ENCODE data around the gene KRTAP4-16.
"Not testable (repeated sequence)": the region's sequence is repeated elsewhere in the genome, so short reads cannot be mapped to it uniquely, and the experiment has no call there.

Gene KRTAP4-16

DNA sequence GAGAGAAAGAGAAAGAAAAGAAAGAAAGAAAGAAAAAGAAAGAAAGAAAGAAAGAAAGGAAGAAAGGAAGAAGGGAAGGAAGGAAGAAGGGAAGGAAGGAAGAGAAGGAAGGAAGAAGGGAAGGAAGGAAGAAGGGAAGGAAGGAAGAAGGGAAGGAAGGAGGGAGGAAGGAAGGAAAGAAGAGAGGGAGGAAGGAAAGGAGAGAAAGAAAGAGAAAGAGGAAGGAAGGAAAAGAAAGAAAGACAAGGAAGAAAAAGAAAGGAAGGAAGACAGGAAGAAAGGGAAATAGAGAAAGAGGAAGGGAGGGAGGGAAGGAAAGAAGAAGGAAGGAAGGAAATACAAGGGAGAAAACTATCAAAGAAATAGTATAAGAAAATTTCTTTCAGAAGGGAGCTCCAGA, 25.2 kb downstream of the KRTAP4-16 start:
- no peak for DNase-seq (ENCODE audit: low read depth in 3 of 3)

DNA sequence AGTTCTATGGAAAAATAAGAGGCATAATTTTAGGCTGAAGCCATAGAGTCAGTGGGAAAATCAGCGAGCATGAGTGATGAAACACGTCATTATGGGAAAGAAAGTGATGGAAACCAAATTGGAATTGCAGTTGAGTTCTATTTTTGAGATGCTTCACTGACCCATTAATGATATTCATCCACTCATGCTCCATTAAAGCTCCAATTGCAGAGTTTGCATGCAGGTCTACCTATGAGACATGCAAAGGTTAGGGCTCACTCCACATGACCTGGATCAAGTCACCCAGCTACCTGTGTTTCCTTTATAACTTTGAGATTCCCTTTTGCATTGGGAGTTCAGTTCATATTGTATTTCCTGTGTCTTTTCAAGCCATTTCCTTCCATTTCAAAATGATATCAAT, 28.3 kb downstream of the KRTAP4-16 start:
- DNase-seq (ENCODE audit: low read depth in 3 of 3), result no peak

DNA sequence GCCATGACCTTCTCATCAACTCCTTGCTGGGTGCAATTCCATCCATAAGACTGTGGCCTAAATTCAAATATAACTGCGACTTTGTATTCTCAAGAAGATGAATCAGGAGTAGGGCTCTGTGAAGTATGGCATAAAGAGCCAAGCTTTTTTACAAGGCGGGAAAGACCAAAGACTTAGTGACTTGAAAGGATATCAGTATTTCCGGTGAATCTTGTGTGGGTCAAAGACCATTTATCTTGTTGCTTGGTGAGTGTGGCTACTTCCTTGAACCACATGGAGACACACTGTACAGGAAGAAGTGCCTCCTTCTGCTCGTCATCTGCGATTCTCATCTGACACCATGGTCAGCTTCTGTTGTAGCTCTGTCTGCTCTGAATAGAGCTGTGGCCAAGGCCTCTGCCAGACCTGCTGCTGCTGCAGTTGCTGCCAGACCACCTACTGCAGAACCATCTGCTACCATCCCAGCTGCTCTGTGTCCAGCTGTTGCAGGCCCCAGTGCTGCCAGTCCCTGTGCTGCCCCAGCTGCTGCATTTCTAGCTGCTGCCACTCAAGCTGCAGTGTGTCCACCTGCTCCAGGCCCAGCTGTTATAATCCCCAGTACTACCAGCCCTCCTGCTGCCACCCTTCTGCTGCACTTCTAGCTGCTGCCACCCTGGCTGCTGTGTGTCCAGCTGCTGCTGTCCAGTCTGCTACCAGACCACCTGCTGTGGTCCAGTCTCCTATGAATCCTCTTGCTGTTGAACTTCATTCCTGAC, 30.2 kb downstream of the KRTAP4-16 start:
- DNase-seq (ENCODE audit: low read depth in 3 of 3), result no peak

DNA sequence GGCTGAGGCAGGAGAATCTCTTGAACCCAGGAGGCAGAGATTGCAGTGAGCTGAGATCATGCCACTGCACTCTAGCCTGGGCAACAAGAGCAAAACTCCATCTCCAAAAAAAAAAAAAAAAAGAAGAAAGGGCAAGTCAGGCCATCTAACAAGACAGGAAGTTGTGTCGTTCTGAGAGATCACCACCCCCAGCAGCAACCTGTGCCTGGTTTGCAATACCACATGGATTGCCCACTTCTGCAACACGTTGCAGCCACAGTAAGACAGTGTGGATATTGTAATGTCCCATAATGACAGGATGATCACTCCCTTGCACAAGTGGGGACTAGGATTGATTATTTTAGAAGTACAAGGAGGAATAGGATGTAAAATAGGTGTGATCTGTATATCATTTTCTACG, 33.0 kb downstream of the KRTAP4-16 start:
- no peak for DNase-seq (ENCODE audit: low read depth in 3 of 3)

DNA sequence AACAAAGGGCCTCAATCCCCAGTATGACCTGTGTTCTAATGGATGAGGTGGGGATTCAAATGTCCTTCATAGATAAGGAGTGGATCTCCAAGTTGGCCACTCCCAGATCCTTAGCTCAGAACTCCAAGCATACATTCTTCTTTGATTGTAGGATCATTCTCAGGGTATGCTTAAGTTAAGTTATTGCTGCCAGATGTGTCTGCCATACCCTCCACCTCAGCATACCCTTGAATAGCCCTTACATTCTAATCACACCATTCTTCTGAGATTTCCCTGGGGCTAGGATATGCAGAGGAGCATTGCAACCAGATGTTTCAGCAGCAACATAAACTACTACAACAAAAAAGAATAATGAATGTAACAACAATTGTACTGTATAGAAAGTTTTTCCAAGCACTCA, 34.7 kb downstream of the KRTAP4-16 start:
- DNase-seq (ENCODE audit: low read depth in 3 of 3), result no peak

DNA sequence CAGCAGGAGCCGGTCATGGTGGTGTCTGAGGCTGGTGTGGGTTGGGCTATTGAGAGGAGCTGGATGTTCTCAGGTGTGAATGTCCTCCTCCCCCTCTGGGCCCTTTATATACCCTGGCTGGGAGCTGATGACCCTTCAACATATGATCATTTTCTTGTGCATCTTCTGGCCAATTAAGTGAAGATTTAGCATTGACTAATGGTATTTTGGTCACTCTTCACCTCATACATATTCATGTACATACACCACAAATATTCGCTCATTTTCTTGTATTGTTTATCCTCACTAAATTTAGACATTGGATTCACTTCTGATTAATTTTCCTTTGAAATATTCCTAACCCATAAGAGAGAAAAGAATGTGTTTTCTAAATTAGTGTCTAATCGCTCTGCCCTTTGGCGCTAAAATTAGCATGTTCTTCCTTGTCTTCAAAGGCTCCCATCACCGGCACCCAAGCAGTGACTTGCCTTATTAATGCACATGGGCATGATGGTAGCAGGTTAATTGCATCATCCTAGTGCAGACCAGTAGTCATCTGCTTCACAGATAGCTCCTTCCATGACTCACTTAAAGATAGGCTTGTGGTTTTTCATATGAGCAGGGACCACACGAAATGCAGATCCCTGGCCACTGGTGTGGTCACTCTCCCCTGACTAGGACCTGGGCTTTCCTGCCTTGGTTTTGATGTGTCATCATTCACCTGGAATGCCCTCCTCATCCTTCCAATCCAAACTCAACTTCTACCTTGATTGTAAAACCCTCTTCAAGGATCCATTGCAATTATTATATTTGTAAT, 36.0 kb downstream of the KRTAP4-16 start, which contains the start of gene KRTAP2-4:
Gene KRTAP2-4 (minus strand): TSS at position 51 of the 796 bp plus-strand sequence. CDS start 34 bp downstream, at position 17.
- no peak for DNase-seq (ENCODE audit: low read depth in 3 of 3)

DNA sequence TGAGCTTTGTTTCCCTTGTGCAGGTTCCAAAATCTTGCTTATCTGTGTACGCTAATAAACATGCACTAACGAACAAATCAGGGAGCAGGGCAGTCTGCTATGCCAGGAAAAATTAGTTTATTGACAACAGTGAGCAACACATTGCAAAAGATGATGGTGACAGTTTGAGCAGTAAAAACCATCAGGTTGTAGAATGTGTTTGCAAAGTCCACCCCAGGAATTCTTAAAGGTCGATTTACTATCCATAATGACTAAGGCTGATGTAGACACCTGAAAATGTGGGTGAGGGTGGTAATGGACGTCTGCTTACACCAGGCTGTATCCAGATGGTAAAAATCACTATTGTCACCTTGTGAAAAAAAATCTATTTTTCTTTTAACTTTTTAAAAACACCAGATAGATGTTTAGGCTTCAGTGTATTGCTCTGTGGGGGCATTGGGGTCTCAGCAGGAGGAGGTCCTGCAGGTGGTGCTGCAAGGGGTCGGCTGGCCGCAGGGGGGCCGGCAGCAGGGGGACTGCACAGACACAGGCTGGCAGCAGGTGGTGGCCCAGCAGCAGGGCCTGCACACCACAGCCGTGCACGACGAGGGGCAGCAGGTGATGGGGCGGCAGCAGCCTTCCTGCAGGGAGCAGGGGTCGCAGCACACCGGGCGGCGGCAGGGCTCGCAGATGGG, 36.9 kb downstream of the KRTAP4-16 start:
- not testable (repeated sequence) for DNase-seq (ENCODE audit: low read depth in 3 of 3)

DNA sequence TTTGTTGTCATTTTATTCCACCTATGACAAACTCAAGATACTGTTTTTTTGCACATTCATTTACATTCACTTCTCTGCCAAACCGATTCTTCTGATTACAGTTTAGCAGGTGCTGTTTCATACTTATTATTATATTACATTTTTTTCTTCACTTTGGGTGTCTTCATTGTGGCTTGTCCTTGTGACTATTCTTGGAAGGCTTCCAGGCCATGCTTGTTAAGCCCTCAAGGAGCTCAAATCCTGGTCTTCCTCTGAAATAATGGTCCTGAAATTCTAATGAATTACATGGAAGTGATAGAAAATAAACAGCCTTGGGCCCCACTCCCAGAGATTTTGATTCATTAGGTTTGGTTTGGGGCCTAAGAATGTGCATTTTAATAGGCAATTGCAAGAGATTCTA, 37.7 kb downstream of the KRTAP4-16 start:
- no peak for DNase-seq (ENCODE audit: low read depth in 3 of 3)

DNA sequence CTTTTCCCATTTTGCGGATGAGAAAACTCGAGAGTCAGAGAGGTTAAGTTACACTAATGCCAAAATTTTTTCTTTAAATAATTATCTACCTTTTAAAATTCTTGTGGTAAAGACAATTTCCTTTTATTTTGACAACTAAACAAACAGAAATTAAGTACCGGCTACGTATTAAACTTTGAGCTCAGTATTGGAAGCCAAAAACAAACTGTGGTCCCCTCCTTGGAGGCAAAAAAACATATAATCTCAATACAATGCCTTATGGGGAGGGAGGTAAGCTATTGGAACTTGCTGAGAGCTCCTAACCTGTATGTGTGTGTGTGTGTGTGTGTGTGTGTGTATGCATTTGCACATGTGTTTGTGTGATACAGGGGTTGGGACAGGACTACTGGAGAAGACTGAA, 38.6 kb downstream of the KRTAP4-16 start:
- DNase-seq (ENCODE audit: low read depth in 3 of 3), result no peak

DNA sequence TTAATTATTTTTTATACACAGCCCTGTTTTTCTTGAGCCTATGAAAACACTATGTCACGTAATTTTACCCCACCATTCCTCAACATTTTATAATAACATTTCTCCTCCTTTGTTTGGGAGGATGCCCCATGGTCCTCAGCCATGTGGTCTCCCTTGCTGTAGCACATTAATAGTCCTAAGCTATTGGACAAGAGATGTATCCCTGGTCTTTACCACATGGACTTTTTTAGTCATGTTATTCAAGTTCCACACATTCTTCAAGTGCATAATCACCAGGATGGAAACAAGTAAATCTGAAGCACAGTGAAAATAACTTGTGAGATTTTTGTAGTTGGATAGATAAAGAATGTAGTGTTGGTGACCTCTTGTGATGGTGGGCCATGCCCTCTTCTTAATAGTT, 40.0 kb downstream of the KRTAP4-16 start:
- no peak for DNase-seq (ENCODE audit: low read depth in 3 of 3)

DNA sequence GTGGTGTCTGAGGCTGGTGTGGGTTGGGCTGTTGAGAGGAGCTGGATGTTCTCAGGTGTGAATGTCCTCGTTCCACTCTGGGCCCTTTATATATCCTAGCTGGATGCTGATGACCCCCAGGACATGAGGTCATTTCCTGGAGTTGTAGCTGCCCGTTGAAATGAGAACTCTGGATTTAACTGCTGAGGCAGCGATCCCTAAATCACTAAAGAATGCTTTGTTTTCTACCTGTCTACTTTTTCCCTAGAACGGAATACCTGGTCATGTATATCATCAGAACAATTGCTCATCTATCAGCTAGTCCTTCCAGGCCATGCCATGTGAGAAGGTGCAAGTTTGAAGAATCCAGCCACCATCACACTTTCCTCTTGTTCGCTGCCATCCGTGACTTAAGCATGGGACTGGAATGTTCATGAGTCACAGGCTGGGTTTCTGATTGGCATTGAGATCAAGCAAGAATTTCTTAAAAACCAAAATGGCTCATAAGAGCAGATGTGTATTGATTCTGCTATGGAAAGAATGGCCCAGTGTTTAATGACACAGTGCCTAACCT, 41.9 kb downstream of the KRTAP4-16 start, which contains the start of gene KRTAP2-3:
Gene KRTAP2-3 (minus strand): TSS at position 63 of the 553 bp plus-strand sequence. CDS start 64 bp downstream, outside the sequence.
- DNase-seq (ENCODE audit: low read depth in 3 of 3), result no peak

DNA sequence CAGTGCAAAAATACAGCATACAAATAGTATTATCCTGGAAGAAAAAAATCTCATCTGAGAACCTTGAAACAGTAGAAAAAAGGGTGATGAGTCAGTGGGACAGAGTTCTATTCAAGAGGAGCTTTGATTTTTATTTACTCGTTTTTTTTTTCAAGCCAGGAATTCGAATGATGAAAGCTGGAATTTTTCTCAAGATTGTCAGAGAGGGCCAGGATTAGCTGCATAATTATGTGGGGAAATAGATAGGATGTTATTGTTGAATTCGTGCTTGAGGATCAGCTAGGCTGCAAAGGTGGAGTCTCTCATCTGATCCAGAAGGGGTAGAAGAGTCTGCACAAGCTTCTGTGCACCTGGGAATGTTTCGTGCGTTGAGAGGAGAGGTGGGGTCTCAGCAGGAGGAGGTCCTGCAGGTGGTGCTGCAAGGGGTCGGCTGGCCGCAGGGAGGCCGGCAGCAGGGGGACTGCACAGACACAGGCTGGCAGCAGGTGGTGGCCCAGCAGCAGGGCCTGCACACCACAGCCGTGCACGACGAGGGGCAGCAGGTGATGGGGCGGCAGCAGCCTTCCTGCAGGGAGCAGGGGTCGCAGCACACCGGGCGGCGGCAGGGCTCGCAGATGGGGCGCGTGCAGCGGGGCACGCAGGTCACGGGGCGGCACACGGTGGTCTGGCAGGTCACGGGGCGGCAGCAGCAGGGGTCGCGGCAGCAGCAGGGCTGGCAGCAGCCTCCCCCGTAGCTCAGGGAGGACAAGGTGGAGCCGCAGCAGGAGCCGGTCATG, 42.5 kb downstream of the KRTAP4-16 start:
- not testable (repeated sequence) for DNase-seq (ENCODE audit: low read depth in 3 of 3)

DNA sequence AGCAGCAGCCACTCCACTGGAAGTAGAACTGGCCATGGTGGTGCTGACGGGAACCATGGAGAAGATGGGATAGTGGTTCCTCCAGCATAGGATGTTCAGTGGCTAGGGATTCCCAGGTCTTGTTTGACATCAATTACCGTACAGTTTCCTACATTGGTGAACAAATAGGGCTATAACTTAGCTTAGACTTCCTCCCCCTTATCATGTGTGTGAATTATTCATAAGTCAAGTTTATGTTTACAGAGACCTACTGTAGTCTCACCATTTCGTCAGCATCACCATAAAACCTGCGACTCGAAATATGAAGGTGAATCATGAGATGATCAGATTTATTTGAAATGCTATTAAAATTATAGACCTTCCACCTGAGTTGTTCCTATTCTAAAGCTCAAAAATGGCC, 43.3 kb downstream of the KRTAP4-16 start:
- DNase-seq (ENCODE audit: low read depth in 3 of 3), result no peak

DNA sequence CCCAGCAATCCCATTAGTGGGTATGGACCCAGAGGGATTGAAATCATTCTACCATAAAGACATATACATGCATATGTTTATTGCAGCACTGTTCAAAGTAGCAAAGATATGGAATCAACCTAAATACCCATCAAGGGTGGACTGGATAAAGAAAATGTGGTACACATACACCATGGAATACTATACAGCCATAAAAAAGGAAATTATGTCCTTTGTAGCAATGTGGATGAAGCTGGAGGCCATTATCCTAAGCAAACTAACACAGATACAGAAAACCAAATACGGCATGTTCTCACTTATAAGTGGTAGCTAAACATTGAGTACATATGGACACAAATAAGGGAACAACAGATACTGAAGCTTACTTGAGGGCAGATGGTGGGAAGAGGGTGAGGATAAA, 44.5 kb downstream of the KRTAP4-16 start:
- DNase-seq (ENCODE audit: low read depth in 3 of 3), result no peak

DNA sequence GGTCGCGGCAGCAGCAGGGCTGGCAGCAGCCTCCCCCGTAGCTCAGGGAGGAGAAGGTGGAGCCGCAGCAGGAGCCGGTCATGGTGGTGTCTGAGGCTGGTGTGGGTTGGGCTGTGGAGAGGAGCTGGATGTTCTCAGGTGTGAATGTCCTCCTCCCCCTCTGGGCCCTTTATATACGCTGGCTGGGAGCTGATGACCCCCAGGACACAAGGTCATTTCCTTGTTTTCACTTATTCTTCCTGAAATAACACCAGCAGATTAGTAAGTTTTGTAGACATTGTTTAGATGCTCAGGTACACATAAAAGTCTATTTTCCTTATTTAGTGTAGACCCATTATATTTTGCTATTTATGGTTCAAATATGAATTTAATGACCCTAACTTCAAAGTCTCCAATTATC, 46.9 kb downstream of the KRTAP4-16 start, which contains the start of gene KRTAP2-2:
Gene KRTAP2-2 (minus strand): TSS at position 101 of the 400 bp plus-strand sequence. CDS start 19 bp downstream, at position 82.
- not testable (repeated sequence) for DNase-seq (ENCODE audit: low read depth in 3 of 3)

DNA sequence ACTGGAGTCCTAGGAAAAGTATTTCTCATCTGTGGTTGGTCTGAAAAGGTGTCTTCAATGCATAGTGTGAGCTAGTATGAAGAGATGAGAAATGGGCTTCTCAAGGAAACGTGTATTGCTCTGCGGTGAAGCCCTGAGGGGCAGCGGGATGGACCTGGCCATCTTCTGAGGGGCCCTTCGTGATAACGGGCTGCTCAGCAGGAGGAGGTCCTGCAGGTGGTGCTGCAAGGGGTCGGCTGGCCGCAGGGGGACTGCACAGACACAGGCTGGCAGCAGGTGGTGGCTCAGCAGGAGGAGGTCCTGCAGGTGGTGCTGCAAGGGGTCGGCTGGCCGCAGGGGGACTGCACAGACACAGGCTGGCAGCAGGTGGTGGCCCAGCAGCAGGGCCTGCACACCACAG, 47.5 kb downstream of the KRTAP4-16 start:
- DNase-seq (ENCODE audit: low read depth in 3 of 3), result not testable (repeated sequence)

DNA sequence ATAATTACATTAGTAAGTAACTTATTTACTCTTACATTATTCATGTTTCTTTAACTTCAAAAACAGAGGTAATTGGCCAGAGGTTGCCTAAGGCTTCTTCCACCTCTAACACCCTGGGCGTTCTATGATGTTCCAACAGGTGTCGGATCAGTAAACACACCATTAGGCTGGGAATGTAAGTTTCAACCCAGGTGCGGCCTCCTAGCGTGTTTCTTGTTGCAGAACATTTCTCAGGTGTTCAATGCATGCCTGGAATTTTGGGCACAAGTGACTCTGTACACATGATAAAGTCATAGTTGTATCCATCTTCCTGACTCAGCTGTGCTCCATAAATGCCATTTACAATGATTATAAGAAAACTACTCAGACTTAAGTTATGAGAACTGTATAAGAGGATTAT, 48.0 kb downstream of the KRTAP4-16 start:
- no peak for DNase-seq (ENCODE audit: low read depth in 3 of 3)

DNA sequence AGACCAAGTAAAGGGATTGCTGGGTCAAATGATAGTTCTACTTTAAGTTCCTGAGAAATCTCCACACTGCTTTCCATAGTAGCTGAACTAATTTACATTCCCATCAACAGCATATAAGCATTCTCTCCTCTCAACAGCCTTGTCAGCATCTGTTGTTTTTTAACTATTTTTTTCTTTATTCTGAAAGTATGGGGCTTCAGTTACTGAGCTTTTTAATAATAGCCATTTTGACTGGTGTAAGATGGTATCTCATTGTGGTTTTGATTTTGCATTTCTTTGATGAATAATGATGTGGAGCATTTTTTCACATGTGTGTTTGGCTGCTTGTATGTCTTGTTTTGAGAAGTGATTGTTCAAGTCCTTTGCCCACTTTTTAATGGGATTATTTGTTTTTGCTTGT, 49.4 kb downstream of the KRTAP4-16 start:
- no peak for DNase-seq (ENCODE audit: low read depth in 3 of 3)
